MG63 (cell line): ENCODE data around the gene CDH20. TPM values are rescaled to one million over a fixed set of nuclear protein-coding genes. Genes with fewer than 3 reads are reported as not detected.

ENCODE experiments used
- DNase-seq: peaks from one replicate; pipeline ENCODE4 v3.0.0-alpha.2; 2020
- H3K27me3 ChIP-seq: fragments of 250-450 bp; sonication (Bioruptor Pico); 2 replicates; pipeline ENCODE4 v1.5.1; 2020; ENCODE audit warnings: mild to moderate bottlenecking, moderate library complexity
- H3K36me3 ChIP-seq: fragments of 250-450 bp; sonication (Bioruptor Pico); 2 replicates; pipeline ENCODE4 v1.5.1; 2020; ENCODE audit warnings: mild to moderate bottlenecking, moderate library complexity
- H3K4me3 ChIP-seq: fragments of 250-450 bp; sonication (Bioruptor Pico); 2 replicates; pipeline ENCODE4 v1.5.1; 2020; ENCODE audit warnings: mild to moderate bottlenecking, moderate library complexity
- H3K9me3 ChIP-seq: fragments of 250-450 bp; sonication (Bioruptor Pico); 2 replicates; pipeline ENCODE4 v1.5.1; 2020; ENCODE audit warnings: mild to moderate bottlenecking, moderate library complexity
- total RNA-seq: library from RNA; depleted of rRNA; stranded (reverse); fragments of >200 nt; shearing (Covaris generic); gene quantifications from 2 replicates; pipeline ENCODE4 v1.2.3, GENCODE V29; 2014; ENCODE audit warnings: low replicate concordance; rRNA removed

The CDH20 gene
- not detected in 2 replicates for total RNA-seq

DNA sequence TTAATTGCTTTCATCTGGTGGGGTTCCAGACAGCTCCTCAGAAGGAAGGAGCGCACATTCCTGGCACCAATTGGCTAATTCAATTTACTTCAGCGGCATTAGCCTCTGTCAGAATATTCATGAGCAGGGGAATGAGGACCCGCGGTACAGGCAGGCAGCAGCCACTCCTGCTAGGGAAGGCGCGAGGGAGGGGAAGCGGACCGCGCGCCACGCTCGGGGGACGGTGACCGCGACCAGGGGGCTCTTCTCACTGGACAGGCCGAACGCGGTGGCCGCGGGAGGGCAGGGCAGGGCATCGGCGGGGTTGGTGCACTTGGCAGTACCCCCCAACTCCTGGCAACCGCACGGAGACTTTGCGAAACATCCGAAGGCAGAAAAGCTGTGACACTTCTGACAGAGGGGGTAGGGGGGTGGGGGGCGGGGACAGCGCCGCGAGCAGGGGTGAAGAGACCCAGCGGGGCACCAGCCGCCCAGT is at the start of gene CDH20:
Gene CDH20 (plus strand): TSS at position 160 of the 475 bp plus-strand sequence.
- H3K9me3 ChIP-seq: no peaks in the 10 kb centered on the region
- DNase-seq: no peak
- peak within 1 kb of the TSS; percentile 37 for H3K4me3 ChIP-seq
- H3K27me3 ChIP-seq: 0 out of 2 replicates have a peak, but pooled peaks cover 3% of the 10 kb centered on the region
- H3K36me3 ChIP-seq: no peaks in the 10 kb centered on the region

DNA sequence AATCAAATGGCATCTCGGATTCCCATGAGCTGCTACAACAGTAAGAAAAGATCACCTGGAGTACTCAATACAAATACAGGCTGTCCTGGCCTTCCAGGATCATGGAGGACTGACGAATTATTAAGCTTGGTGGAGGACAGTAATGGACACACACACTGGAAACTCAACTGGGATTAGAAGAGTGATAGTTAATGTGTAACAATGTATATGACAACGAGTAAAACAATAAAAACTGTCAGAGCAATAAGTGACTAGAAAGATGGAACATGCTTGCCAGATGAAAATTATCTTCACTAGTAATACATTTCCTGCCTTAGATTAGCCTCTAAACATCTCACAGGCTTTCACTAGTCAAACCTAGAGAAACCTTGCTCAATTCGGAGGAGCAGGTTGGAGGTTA is 49.2 kb upstream of the CDH20 start:
- Histone ChIP-seq H3K36me3 (no peaks in the 10 kb centered on the region), H3K9me3 (no peaks in the 10 kb centered on the region), H3K27me3 (no peaks in the 10 kb centered on the region)

DNA sequence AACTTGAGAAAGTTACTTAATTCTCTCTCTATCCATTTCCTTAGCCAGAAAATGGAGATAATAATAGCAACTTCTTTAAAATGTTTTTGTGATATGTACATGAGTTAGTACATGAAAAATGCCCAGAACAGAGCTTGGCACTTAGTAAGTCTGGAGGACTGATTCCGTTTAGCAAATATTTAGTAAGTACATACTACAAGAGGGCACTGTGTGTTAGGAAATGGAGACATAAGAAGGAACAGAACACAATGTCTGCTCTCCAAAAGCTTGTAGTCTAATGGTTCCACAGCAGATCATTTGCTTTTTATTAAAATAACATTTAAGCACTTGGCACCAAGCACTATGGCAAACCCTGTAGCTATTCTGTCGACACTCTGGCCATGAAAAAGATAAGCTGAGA is 47.5 kb upstream of the CDH20 start:
- no peaks in the 10 kb centered on the region for H3K27me3 ChIP-seq
- no peaks in the 10 kb centered on the region for H3K9me3 ChIP-seq
- no peaks in the 10 kb centered on the region for H3K36me3 ChIP-seq
- no peak for DNase-seq
- no peak overlapping the region for H3K4me3 ChIP-seq

More for the DNA sequence above, 49.2 kb upstream of the CDH20 start:
- no peak for DNase-seq
- H3K4me3 ChIP-seq: no peak overlapping the region

DNA sequence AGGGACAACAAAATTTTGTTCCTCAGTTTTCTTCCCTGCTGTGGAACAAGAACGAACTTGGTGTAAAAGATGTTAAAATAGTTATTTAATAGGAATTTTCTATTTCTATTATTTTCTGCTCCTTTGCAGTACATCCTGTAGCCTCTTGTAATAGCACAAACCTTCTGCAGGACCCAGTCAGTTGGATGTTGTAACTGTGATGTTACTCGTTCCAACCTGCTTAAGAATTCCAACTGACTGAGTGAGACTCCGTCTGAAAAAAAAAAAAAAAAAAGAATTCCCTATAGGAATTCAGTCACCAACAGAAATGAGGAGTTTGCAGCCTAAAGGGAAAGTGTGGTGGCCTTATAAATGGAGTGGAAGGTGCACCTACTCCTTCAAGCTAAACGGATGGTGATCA is 46.4 kb upstream of the CDH20 start:
- no peaks in the 10 kb centered on the region for H3K36me3 ChIP-seq
- no peak overlapping the region for H3K4me3 ChIP-seq
- DNase-seq: no peak
- H3K9me3 ChIP-seq: no peaks in the 10 kb centered on the region
- no peaks in the 10 kb centered on the region for H3K27me3 ChIP-seq

DNA sequence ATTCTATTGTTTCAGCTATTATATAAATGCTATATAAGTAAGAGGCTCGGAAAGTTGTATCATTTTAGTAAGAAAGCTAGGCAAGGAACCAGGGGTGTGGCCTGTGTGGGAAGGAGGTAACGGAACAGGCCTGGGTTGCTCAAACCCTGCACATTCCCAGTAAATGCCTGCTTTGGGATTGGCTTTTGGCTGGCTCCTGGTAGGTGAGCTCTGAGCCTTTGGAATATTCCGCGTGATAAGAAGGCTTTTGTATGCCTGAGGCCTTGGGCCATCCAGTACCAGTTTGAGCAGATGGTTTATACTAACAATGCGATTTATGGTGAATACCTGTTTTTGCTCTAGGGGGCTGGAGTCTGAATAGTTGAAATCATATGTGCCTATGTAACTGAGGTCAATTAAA is 42.6 kb upstream of the CDH20 start:
- DNase-seq: no peak
- H3K36me3 ChIP-seq: no peaks in the 10 kb centered on the region
- H3K9me3 ChIP-seq: no peaks in the 10 kb centered on the region
- H3K4me3 ChIP-seq: no peak overlapping the region
- H3K27me3 ChIP-seq: no peaks in the 10 kb centered on the region

DNA sequence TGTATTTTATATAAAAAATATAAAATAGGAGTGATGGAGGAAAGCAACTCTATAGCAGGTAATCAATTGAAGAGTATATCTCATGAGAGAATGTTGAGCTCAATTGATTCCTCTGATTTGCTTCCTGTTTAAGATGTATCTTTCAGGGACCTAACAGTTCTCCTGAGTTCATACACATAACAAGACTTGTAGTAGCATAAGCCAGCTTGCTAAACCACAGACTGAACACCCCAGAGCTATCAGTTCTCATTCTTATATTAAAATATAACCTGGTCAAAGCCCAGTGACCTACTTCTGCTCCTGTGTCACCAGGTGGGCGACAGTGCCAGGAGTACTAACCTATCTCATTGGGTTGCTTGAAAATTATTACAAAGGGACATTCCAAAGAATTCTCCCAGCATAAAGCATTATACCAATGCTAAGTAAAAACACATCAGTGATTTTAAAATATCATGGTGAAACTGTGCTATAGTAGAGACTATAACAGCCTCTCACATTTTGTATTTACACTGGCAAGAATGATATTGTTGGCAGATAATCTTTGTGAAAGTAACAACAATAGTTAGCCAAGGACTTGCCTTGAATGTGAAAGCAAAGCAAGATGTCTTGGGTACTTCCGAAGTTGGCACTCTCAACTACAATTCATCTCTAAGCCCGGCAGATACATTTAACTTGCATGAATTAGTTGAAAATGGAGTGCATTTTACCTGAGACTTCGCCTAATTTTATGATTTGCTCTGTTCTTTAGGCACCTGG is 40.8 kb upstream of the CDH20 start:
- Histone ChIP-seq H3K4me3 (no peak overlapping the region), H3K36me3 (no peaks in the 10 kb centered on the region), H3K27me3 (no peaks in the 10 kb centered on the region), H3K9me3 (no peaks in the 10 kb centered on the region)
- no peak for DNase-seq

DNA sequence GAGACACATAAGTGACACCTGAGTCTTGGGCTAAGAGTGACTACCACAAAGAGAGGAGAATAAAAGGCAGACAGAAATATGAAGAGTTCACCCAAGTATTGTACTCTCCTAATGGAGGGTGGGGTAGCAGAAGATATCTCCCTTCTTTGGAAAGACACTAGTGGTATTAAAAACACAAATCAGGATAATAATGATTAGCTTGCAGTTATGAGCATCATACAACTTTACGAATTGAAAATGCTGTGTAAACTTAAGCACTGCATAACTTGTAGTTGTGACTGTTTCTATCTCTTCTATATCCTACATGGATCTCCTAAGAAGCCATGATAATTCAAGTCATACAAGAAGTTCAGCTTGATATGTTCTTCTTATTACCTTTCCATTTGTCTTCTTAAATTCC is 38.1 kb upstream of the CDH20 start:
- Histone ChIP-seq H3K27me3 (no peaks in the 10 kb centered on the region), H3K36me3 (no peaks in the 10 kb centered on the region), H3K9me3 (no peaks in the 10 kb centered on the region), H3K4me3 (no peak overlapping the region)
- no peak for DNase-seq

DNA sequence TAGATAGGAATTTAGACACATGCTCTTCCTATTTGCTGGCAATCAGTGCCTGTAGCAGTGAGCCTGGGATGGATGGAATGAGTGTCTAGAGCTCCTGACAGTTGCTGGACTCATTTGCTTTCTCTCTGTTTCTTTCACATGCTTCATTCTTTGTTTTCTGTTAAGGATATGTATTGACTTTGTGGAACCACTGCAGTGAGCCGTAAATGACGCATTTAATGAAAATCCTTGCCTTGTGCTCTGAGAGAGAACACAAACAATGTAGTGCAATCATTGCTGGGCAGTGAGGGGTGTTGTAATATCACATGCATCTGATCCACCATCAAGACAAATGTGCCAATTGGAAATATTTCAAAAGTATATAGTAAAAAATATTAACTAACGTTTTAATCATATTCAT is 25.2 kb upstream of the CDH20 start:
- H3K9me3 ChIP-seq: no peaks in the 10 kb centered on the region
- DNase-seq: no peak
- no peaks in the 10 kb centered on the region for H3K27me3 ChIP-seq
- no peaks in the 10 kb centered on the region for H3K36me3 ChIP-seq
- H3K4me3 ChIP-seq: no peak overlapping the region

DNA sequence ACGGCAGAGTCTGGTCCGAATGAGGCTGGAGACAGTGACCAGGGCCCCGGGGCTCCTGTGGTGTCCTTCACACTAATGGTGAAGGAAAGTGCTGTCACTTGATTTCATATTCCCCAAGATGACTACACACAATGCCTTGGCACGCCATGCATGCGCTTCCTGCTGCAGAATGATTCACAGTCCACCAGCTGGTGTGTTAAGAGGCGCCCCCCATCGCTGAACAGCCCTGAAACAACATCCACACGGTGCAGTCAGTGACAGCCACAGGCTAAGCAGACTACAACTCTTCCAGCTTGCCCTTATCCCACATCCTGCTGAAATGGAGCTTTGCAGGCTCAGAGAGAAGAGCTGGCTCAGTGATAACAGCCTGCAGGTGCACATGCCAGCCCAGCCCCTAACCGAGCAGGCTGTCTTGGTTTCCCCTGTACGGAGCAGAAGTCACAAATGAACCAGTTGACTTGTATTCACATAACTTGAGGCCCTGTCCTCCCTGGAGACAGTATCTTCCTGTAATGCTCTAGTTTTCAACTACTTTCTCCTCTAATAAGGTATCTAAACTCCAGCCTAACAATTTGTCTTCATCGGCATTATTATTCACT is 24.3 kb upstream of the CDH20 start:
- peak; percentile 66 for DNase-seq
- Histone ChIP-seq H3K36me3 (no peaks in the 10 kb centered on the region), H3K9me3 (no peaks in the 10 kb centered on the region), H3K4me3 (no peak overlapping the region), H3K27me3 (no peaks in the 10 kb centered on the region)

DNA sequence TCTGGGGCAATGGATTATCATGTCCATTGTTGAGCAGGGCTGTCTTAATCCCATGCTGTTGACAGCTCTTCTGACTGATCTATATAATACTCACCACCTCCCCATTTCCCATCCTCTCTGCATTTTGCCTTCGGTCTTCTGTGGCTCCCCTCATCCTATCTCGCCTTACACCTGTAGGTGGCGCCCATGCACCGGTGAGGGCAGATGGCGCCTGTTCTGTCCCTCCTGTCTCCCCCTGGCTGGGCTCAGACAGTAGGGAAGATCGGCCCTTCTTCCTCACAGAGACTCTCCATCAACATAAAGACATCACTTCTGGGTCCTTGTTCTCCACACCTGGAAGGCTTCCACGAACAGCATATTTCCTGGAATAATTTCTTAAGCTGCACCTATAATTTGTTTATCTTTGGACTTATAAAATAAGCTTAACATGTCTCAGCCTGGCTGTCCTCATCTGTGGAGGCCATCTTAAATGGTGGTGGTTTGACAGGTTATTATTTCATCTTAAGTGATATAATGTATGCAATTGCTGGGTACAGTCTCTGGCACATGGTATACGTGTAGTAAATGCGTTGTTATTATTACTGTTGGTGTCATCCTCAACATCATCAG is 10.9 kb upstream of the CDH20 start:
- DNase-seq: peak; percentile 47
- Histone ChIP-seq H3K36me3 (no peaks in the 10 kb centered on the region), H3K27me3 (no peaks in the 10 kb centered on the region), H3K4me3 (no peak overlapping the region), H3K9me3 (no peaks in the 10 kb centered on the region)

DNA sequence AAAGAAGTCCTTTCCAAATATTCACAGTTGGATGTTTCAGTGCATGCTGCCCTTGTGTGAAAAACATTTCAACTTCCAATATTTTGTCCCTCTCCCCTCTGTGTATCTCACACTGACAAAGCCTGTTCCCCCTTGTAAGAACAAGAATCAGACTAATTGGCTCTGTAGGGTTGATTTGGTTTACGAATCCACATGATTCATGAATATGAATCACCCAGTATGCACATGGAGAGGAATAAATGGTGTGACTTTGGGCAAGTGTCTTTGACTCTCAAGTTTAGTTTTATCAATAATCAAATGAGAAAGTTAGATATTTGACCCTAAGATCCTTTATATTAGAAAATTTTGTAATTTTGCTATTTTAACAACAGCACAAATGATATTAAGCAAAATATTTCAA is 9.3 kb upstream of the CDH20 start:
- no peak for DNase-seq
- Histone ChIP-seq H3K9me3 (no peaks in the 10 kb centered on the region), H3K27me3 (no peaks in the 10 kb centered on the region), H3K4me3 (no peak overlapping the region), H3K36me3 (no peaks in the 10 kb centered on the region)

DNA sequence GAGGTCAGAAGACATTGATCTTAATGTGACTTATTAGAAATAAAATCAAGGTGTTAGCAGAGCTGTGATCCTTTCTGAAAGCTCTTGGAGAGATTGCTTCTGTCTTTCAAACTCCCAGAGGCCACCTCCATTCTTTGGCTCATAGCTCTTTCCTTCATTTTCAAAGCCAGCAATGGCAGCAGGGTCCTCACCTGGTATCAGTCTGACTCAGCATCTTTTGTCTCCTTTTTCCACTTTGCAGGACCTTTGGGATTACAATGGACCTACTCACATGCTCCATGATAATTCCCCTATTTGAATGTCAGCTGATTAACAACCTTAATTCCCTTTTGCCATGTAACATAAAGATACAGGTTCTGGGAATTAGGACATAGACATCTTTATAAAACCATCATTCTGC is 6.8 kb upstream of the CDH20 start:
- Histone ChIP-seq H3K27me3 (no peaks in the 10 kb centered on the region), H3K4me3 (no peak overlapping the region), H3K9me3 (no peaks in the 10 kb centered on the region), H3K36me3 (no peaks in the 10 kb centered on the region)
- no peak for DNase-seq

DNA sequence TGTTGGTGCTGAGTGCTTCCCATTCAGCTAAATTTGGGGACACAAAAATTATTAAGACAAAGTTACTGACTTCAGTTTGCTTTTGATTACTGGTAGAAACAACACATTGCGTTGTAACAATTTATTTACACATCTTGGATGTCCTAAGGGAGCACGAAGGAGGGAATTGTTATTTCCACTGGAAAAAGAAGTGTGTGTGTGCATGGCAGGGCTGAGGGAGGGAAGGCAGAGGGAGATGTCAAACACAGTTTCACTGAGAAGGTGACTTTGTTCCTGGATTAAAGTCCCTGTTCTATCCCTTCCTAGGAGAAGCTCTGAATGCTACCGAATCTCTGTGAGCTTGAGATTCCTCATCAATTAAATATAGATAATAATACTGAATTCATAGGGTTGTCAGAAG is 3.8 kb upstream of the CDH20 start:
- H3K36me3 ChIP-seq: no peaks in the 10 kb centered on the region
- 0 out of 2 replicates have a peak, but pooled peaks cover 3% of the 10 kb centered on the region for H3K27me3 ChIP-seq
- no peaks in the 10 kb centered on the region for H3K9me3 ChIP-seq
- DNase-seq: no peak
- no peak overlapping the region for H3K4me3 ChIP-seq

DNA sequence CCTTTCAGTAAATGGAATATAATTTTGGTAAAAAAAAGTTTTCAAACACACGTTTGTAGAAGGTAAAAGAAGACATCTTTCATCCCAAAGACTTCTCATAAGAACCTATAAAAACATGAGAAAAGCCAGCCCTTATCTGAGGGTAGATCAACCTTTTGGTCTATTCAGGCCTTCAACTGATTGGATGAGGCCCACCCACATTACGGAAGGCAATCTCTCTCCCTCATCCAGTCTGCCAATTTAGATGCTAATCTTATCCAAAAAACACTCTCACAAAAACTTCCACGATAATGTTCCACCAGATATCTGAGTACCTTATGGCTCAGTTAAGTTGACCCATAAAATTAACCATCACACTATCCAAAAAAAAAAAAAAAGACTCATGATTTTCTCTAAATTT is 2.2 kb upstream of the CDH20 start:
- 0 out of 2 replicates have a peak, but pooled peaks cover 3% of the 10 kb centered on the region for H3K27me3 ChIP-seq
- H3K36me3 ChIP-seq: no peaks in the 10 kb centered on the region
- no peak overlapping the region for H3K4me3 ChIP-seq
- no peaks in the 10 kb centered on the region for H3K9me3 ChIP-seq
- no peak for DNase-seq

DNA sequence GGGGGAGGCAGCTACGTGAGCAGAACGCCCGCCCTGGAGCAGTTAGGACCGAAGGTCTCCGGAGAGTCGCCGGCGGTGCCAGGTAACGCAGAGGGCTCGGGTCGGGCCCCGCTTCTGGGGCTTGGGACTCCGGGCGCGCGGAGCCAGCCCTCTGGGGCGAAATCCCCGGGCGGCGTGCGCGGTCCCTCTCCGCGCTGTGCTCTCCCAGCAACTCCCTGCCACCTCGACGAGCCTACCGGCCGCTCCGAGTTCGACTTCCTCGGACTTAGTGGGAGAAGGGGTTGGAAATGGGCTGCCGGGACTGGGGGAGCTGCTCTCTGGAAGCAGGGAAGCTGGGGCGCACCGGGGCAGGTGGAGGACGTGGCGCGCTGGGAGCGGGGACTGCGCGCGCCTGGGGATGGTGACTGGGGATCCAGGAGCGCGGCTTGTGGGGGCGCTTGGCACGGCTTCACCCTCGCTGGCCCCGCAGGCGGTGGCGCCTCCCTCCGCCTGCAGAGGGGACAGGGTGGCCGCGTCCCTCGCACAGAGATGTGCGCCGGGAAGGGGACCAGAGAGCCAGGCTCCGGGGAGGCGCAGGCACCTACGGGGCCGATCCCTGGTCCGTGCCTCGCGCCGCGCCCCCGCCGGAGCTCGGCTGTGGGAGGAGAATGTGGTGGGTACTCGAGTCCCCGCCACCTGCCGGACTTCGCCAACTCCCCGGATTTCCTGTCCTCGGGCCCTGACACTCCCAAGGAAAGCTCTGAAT is 688 bp downstream of the CDH20 start:
- 0 out of 2 replicates have a peak, but pooled peaks cover 4% of the 10 kb centered on the region for H3K27me3 ChIP-seq
- peak overlapping the region; percentile 37 for H3K4me3 ChIP-seq
- DNase-seq: peak; percentile 3
- no peaks in the 10 kb centered on the region for H3K9me3 ChIP-seq
- no peaks in the 10 kb centered on the region for H3K36me3 ChIP-seq

DNA sequence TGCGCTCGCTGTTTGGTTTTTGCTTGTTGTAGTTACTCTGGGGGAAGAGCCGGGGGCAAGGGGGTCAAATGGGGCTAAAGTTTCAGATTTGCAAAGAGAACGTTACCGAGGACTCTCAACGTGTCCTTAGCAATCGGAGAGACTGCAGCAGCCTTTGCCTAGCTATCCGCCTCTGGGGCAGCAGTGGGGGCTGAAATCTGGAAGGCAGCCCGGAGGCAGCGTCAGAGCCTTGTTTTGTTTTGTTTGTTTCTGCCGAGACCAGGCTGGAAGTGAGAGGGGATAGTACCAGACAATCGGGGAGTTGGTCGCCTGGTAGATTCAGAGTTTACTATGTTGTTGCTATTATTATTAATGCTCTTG is 1.2 kb downstream of the CDH20 start:
- Histone ChIP-seq H3K36me3 (no peaks in the 10 kb centered on the region), H3K4me3 (peak overlapping the region; percentile 37), H3K9me3 (no peaks in the 10 kb centered on the region), H3K27me3 (0 out of 2 replicates have a peak, but pooled peaks cover 4% of the 10 kb centered on the region)
- DNase-seq: peak; percentile 15
